Vagina (tissue), 2 donors: ENCODE measurements around the gene SLC2A6.

Experiments
- CTCF ChIP-seq, 3 experiments: fragments of 450-650 bp in 2 of 3; fragments of 200-600 bp in 1 of 3; sonication (generic) in 1 of 3; IDR thresholded peaks; one replicate each; pipeline ENCODE4 v1.5.1; 2017 to 2019; ENCODE audit warnings: antibody characterized with exemption in 3 of 3, mild to moderate bottlenecking in 2 of 3, moderate library complexity in 2 of 3
- POLR2A ChIP-seq, 2 donors: fragments of 450-650 bp; IDR thresholded peaks; one replicate each; pipeline ENCODE4 v1.6.1; 2017; ENCODE audit warnings: antibody characterized with exemption in 2 of 2, mild to moderate bottlenecking in 2 of 2, moderate library complexity in 2 of 2

GRCh38 chr9:133473743-133474142 is 5.2 kb downstream of the SLC2A6 start:
- TF ChIP-seq POLR2A (IDR thresholded peaks at IDR 0.05) (no peak), CTCF (IDR thresholded peaks at IDR 0.05) (no peak)
